D341Med (cell line): ENCODE measurements around the gene PFN3.
A peak's percentile ranks its signal among the peaks of the same experiment; 100 is the strongest.
"Not testable (repeated sequence)": the region's sequence is repeated elsewhere in the genome, so short reads cannot be mapped to it uniquely, and the experiment has no call there.

Experiments
- DNase-seq: peaks from one replicate; pipeline ENCODE4 v3.0.0; 2012; ENCODE audit warnings: low spot score

Gene PFN3

GRCh38 chr5:177393206-177393765 lies 7.2 kb downstream of the PFN3 start:
- no peak for DNase-seq

DNA sequence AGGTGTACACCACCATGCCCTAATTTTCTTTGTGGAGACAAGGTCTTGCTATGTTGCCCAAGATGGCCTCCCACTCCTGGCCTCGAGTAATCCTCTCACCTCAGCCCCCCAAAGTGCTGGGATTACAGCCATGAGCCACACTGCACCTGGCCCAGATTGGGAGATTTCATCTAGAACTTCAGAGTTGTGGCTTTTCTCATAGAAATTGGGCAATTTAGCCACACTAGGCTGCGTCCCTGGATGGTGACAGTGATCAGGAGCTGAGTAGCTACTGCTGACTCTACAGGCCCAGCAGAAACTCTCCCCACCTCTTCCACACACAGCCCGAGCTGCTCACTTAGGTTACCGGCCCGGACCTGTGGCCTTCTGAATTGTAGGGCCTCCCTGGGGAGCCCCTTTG lies 7.7 kb downstream of the PFN3 start:
- no peak for DNase-seq

DNA sequence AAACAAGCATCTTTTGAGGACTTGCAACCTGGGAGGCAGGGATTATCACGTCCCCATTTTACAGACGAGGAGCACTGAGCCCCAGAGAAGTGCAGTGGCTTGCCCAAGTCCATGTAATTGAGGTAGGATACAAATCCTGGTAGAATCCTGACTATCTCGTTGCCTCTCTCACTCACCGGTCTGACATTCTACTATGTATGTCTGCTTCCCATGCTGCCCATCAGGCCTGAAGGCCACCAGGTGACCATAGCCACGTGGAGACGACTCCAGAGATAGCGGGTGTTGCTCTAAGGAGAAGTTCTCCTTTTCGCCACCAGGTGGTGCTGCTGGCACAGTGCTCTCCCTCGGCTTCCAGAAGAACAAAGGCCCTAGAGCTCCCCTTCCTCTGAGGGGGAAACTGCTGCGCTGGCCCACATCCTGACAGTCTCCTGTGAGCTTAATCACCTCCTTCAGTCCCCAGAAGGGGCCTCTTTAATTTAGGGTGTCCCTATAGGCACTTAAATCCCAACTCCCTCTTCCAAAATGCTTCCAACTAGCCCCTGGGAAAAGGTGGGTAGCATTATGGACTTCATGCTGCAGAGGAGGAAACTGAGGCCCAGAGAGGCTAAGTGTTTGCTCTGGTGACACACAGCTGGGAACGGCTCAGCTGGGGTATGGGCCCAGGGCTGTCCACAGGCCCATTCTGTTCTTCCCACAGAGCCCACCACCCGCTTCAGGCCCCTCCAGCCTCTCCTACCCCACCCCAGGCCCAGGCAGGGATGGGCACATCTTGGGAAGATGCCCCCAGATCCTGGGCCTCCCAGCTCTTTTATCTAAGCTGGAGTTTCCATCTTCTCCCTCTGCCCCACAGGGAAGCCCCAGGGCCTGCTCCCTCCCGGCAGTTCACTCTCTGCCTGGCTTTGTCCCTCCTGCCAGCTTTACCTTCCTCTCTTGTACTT lies 9.8 kb downstream of the PFN3 start:
- peak; percentile 89 for DNase-seq

DNA sequence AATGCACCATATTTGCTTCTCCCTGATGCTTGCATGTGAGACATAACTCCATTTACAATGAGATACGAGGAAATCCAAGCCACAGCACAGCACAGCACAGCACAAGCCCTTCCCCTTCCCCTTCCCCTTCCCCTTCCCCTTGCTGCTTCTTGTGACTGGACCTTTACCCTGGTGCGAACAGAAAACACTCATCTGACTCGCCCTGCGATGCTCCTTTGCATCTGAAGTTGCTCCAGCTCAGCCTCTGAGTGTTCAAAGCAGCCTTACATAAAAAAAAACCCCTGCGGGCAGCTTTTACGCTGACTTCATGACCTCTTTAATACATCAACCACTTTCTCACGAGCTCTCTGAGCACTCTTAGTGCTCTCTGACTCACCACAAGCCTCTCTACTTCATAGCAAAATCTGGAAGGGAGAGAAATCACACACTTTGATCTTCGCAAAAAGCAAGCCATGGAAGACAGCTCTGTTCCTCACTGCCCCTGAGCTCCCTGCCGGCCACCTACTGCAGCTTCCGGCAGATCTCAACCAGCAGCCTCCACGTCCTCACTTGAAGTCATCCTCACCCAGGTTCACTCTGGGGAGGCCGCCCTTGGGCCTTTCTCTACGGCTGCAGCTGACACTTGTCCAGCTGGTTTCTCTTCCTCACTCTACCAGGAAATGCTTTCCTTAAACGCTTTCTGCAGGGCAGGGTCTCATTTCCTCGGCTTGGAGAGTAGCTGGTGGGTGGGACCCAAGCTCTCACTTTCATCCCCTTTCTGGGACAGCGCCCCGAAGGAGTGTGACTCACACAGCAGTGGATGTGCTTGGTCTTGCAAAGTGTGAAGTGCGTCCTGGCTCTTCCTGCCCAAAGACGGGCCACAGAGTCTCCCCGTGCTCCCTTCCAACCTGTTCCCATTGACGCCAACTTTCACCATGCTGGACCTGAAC lies 11.0 kb downstream of the PFN3 start:
- DNase-seq = no peak

DNA sequence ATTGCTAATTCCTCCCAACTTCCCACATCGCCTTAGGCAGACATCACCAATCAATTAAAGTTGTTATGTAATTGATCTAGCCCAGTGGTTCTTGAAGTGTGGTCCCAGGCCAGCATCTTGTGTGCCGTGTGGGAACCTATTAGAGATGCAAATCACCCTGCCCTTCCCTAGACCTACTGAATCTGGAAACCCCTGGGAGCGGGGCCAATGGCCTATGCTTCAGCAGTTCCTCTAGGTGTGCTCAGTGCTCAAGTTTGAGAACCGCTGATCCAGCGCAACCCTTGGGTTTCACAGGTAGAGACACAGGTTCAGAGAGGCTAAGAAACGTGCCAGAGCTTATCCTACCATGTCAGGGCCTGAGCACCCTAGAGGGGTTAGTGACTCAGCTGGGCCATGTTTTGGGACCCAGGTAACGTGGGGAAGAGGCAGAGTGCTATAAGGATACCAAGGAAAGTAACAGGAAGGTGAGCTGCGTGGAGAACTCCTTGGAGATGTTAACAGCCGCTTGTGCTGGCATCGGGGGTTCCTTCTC lies 11.9 kb downstream of the PFN3 start:
- no peak for DNase-seq

DNA sequence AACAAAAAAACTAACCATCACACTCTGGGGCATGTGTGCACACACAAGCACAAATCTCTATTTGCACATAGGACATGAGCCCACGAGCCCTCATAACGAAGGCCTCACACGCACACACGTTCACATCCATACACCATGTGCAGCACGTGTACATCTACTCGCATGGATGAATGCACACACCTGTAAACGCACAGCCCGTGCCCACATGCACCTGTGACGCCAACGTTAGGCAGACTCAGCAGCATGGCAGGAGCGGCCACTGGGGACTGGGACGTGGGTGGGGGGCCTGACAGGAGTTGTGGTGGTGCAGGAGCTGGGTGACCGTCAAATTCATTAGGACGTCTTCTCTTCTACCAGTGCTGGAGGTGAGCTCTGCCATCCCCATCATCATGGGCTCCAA lies 13.1 kb downstream of the PFN3 start:
- DNase-seq = no peak

DNA sequence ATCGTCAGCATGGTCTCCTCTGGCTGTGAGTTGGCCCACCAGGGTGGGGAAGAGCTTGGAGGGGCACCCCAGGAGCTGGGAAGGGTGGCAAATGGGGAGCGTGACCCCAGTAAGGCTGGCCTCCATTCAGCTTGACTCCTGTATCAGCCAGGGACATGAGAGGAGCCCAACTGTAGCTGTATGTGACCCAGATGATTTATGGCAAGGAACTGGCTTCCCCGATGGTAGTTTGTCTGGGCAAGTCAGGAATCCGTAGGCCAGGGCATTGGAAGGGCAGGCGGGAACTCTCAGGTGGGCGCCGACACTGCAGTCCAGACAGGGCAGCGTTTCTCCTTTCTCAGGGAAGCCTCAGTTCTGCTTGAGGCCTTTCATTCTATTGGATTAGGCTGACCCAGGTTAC lies 13.9 kb downstream of the PFN3 start:
- DNase-seq = no peak

DNA sequence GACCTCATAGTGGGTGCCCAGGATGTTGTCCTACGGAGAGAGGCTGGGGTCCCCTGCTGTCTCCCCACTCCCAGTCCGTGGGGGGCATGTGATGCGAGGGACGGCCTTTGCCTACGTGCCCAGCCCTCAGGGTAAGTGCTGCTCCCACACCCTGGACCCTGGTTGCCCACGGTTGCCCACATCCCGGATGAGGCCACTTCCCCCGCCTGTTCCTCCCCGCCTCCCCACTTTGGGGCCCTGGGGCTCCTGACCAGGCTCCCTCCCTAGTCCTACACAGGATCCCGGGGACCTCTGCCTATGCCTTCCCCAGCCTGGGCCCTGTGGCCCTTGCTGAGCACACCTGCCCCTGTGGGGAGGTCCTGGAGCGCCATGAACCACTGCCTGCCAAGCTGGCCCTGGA lies 14.7 kb downstream of the PFN3 start:
- DNase-seq = no peak

- DNase-seq = no peak
Observed at GRCh38 chr5:177384134-177384533, 16.3 kb downstream of the PFN3 start, which contains the start of gene SLC34A1. Gene SLC34A1, plus strand, starts transcription at chr5:177384434. Its CDS starts 1,308 bp downstream, at chr5:177385742.

- DNase-seq = no peak
Observed at GRCh38 chr5:177383181-177383580, 17.3 kb downstream of the PFN3 start.

- peak; percentile 62 for DNase-seq
Observed at GRCh38 chr5:177382423-177383029, 17.9 kb downstream of the PFN3 start.

GRCh38 chr5:177380805-177381126 lies 19.7 kb downstream of the PFN3 start:
- no peak for DNase-seq

- DNase-seq = no peak
Observed at GRCh38 chr5:177378884-177379883, 21.3 kb downstream of the PFN3 start.

GRCh38 chr5:177377851-177378776 lies 22.3 kb downstream of the PFN3 start:
- no peak for DNase-seq

DNA sequence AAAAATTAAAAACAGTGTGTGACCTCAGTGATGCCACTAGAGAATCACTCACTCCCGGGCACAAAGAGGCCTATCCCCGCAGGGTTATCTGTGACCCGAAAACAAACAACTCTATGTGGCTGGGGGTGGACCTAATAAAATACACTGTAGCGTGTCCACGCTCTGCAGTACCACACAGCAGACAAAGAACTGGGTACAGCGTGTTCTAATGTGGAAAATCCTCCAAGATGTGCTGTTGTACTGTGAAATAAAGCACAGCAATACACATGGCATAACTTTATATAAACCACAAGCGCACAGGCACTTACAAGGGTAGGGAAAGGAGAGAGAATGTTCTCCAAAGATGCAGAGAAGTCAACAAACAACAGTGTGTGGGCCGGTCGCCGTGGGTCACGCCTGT lies 24.4 kb downstream of the PFN3 start:
- no peak for DNase-seq

DNA sequence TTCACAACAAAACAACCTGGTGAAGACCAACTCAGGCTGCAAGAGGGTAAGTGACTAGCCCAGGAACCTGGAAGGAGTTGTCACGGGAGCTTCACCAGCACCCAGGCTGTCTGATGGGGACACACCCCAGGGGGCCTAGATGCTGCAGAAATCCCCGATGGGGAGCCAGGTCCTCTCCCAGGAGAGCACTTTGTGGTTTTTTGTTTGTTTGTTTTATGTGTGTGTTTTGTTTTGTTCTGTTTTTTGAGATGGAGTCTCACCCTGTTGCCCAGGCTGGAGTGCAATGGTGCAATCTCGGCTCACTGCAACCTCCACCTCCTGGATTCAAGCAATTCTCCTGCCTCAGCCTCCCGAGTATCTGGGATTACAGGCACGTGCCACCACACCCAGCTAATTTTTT lies 24.9 kb downstream of the PFN3 start:
- not testable (repeated sequence) for DNase-seq

DNA sequence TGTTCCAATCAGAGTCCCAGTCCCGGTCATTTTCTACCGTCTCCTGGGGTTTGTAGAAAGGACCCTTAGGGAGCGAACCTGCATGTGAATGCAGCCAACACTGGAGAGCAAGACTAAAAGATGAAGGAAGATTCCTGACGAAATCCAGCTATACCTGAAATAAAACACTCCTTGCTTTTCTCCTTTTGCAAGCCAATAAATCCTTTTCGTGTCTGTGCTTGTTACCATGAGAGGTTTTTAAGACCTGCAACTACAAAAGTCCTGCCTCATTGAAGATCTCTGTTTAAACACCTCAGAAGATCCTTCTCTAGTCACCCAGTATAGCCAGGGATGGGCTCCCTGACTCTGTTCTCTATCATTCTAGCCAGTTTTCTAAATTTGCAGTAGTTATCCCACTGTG lies 26.2 kb downstream of the PFN3 start:
- no peak for DNase-seq

- DNase-seq = no peak
Observed at GRCh38 chr5:177373806-177374205, 26.7 kb downstream of the PFN3 start.

DNA sequence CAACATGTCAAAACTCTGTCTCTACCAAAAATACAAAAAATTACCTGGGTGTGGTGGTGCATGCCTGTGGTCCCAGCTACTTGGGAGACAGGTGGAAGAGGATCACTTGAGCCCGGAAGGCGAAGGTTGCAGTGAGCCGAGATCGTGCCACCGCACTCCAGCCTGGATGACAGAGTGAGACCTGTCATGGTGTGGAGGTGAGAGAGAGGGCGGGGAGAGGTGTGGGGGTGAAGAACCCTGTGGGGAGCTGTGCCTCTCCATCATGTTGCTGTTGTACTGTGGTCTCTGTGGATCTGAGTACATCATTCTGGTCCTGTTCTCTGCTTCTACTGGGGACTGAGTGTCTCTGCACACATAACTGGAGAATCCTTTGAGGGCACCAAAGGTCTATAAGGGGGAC lies 27.6 kb downstream of the PFN3 start:
- DNase-seq = no peak
